ENCODE results near the gene PTPRM.

PTPRM gene

DNA sequence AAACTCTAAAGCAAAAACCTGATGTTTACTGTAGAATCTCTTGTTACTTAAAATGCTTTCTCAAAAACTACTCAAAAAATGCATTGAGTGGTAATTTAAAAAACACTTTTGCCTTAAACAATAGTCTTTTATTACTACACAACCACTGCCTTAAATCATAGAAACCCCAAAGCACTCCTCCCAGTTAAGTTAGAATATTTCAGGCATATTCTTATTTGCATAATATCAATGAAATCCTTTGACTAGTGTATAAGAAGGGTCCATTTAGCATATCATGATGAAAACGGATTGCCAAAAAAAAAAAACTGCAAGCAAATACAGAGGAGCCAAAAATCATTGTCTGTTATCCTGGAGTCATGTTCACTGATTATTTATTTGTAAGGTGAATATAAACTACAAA lies 119.2 kb downstream of the PTPRM start:
- Histone ChIP-seq H3K79me2 (ENCODE audit: insufficient read depth, low read length) (no peaks in the 10 kb centered on the region), H3K4me1 (ENCODE audit: insufficient read depth, low read length, poor library complexity, severe bottlenecking) (no peaks in the 10 kb centered on the region), H3K9ac (ENCODE audit: low read depth, low read length, poor library complexity, severe bottlenecking) (no peak overlapping the region), H3K4me2 (ENCODE audit: low read depth, low read length, poor library complexity, severe bottlenecking) (no peak overlapping the region), H4K20me1 (ENCODE audit: insufficient read depth, low read length, poor library complexity, severe bottlenecking) (no peaks in the 10 kb centered on the region), H2AFZ (ENCODE audit: low read length) (no peak overlapping the region), H3K4me3 (ENCODE audit: low read length, poor library complexity, severe bottlenecking) (no peak overlapping the region), H3K9me2 (replicated peaks; ENCODE audit: low read depth, low read length) (no peaks in the 10 kb centered on the region), H3F3A (ENCODE audit: low read depth) (no peaks in the 10 kb centered on the region), H3K9me3 (ENCODE audit: insufficient read depth, low read depth, low read length) (no peaks in the 10 kb centered on the region; the same call in 1 of the 2 replicates), H3K27me3 (ENCODE audit: insufficient read depth, low read length, poor library complexity, severe bottlenecking) (no peaks in the 10 kb centered on the region), H3K36me3 (ENCODE audit: insufficient read depth, low read length) (no peaks in the 10 kb centered on the region)
- TF ChIP-seq EZH2phosphoT487 (IDR thresholded peaks at IDR 0.05; ENCODE audit: borderline replicate concordance) = no peak
- TF ChIP-seq, protein P1, sequence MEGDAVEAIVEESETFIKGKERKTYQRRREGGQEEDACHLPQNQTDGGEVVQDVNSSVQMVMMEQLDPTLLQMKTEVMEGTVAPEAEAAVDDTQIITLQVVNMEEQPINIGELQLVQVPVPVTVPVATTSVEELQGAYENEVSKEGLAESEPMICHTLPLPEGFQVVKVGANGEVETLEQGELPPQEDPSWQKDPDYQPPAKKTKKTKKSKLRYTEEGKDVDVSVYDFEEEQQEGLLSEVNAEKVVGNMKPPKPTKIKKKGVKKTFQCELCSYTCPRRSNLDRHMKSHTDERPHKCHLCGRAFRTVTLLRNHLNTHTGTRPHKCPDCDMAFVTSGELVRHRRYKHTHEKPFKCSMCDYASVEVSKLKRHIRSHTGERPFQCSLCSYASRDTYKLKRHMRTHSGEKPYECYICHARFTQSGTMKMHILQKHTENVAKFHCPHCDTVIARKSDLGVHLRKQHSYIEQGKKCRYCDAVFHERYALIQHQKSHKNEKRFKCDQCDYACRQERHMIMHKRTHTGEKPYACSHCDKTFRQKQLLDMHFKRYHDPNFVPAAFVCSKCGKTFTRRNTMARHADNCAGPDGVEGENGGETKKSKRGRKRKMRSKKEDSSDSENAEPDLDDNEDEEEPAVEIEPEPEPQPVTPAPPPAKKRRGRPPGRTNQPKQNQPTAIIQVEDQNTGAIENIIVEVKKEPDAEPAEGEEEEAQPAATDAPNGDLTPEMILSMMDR (conservative IDR thresholded peaks at IDR 0.05; ENCODE audit: low read length) = no peak

DNA sequence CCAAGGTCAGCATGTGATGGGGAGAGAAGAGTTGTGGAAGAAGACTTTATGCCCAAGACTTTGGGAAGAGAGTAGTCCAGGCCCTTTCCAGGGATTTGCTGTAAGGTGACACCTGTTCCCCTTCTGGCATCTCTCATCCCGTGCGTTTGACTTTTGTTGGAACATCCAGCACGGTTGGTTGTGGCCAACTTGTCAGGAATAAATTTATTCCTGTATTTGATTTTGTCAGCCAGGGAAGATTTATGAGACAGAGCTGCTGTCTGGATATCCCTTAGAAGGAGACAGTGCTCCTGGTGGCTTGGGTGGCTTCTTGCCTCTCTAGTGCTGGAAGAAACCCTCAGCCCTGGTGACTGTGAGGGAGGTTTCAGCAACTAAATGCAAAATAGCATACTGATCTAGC lies 121.5 kb downstream of the PTPRM start:
- Histone ChIP-seq H4K20me1 (ENCODE audit: insufficient read depth, low read length, poor library complexity, severe bottlenecking) (no peaks in the 10 kb centered on the region), H3K9me2 (replicated peaks; ENCODE audit: low read depth, low read length) (no peaks in the 10 kb centered on the region), H3K36me3 (ENCODE audit: insufficient read depth, low read length) (no peaks in the 10 kb centered on the region), H3K4me1 (ENCODE audit: insufficient read depth, low read length, poor library complexity, severe bottlenecking) (no peaks in the 10 kb centered on the region), H3K4me3 (ENCODE audit: low read length, poor library complexity, severe bottlenecking) (no peak overlapping the region), H3K4me2 (ENCODE audit: low read depth, low read length, poor library complexity, severe bottlenecking) (no peak overlapping the region), H3K27me3 (ENCODE audit: insufficient read depth, low read length, poor library complexity, severe bottlenecking) (no peaks in the 10 kb centered on the region), H3K9ac (ENCODE audit: low read depth, low read length, poor library complexity, severe bottlenecking) (no peak overlapping the region), H3K79me2 (ENCODE audit: insufficient read depth, low read length) (no peaks in the 10 kb centered on the region), H2AFZ (ENCODE audit: low read length) (no peak overlapping the region), H3F3A (ENCODE audit: low read depth) (no peaks in the 10 kb centered on the region), H3K9me3 (ENCODE audit: insufficient read depth, low read depth, low read length) (no peaks in the 10 kb centered on the region; the same call in 1 of the 2 replicates)
- no peak for TF ChIP-seq EZH2phosphoT487 (IDR thresholded peaks at IDR 0.05; ENCODE audit: borderline replicate concordance)
- TF ChIP-seq, protein P1 (conservative IDR thresholded peaks at IDR 0.05; ENCODE audit: low read length) = no peak

DNA sequence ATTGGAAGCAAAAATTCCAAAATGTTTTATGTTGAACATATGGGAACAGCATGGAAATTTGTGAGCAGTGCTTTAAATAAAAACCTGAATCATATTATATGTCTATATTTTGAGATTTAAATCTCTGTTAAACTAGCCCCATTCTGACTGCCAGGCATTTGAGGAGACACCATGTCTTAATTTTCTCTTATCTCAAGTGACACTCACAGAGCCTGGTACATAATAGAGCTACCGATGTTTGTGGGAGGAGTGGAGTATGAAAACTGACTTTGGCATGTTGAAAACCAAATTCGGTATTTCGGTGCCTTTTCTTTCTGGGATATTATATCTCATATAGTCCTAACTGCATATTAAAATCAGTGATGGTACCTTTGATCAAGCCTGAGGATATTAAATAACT lies 124.1 kb downstream of the PTPRM start:
- H3K79me2 ChIP-seq (ENCODE audit: insufficient read depth, low read length) = no peaks in the 10 kb centered on the region
- no peaks in the 10 kb centered on the region for H3K27me3 ChIP-seq (ENCODE audit: insufficient read depth, low read length, poor library complexity, severe bottlenecking)
- no peaks in the 10 kb centered on the region; the same call in 1 of the 2 replicates for H3K9me3 ChIP-seq (ENCODE audit: insufficient read depth, low read depth, low read length)
- no peaks in the 10 kb centered on the region for H4K20me1 ChIP-seq (ENCODE audit: insufficient read depth, low read length, poor library complexity, severe bottlenecking)
- no peaks in the 10 kb centered on the region for H3K4me1 ChIP-seq (ENCODE audit: insufficient read depth, low read length, poor library complexity, severe bottlenecking)
- H3K4me2 ChIP-seq (ENCODE audit: low read depth, low read length, poor library complexity, severe bottlenecking) = no peak overlapping the region
- H3K9me2 ChIP-seq (replicated peaks; ENCODE audit: low read depth, low read length) = no peaks in the 10 kb centered on the region
- H2AFZ ChIP-seq (ENCODE audit: low read length) = no peak overlapping the region
- no peak overlapping the region for H3K9ac ChIP-seq (ENCODE audit: low read depth, low read length, poor library complexity, severe bottlenecking)
- H3K36me3 ChIP-seq (ENCODE audit: insufficient read depth, low read length) = no peaks in the 10 kb centered on the region
- H3F3A ChIP-seq (ENCODE audit: low read depth) = no peaks in the 10 kb centered on the region
- TF ChIP-seq, protein P1 (conservative IDR thresholded peaks at IDR 0.05; ENCODE audit: low read length) = no peak
- TF ChIP-seq EZH2phosphoT487 (IDR thresholded peaks at IDR 0.05; ENCODE audit: borderline replicate concordance) = no peak
- no peak overlapping the region for H3K4me3 ChIP-seq (ENCODE audit: low read length, poor library complexity, severe bottlenecking)

Measured in Loucy (cell line).